HepG2 (cell line): Measurements from ENCODE around the gene ANGPTL5. TPM values are rescaled to one million over a fixed set of nuclear protein-coding genes. Genes with fewer than 3 reads are reported as not detected.

Experiments used
- ATF7-NPFF ChIP-seq: sonication (generic); formaldehyde crosslinking; IDR thresholded peaks from 2 replicates; pipeline ENCODE4 v1.8.1; 2023; ENCODE audit warnings: mild to moderate bottlenecking, low read depth, missing genetic modification reagents, moderate library complexity
- ATM ChIP-seq: fragments of 450-650 bp; IDR thresholded peaks from 2 replicates; pipeline ENCODE4 v1.7.1; 2017; ENCODE audit warnings: mild to moderate bottlenecking, borderline replicate concordance
- JUND ChIP-seq: sonication (generic); formaldehyde crosslinking; IDR thresholded peaks from 2 replicates; pipeline ENCODE4 v1.8.0; 2022; ENCODE audit warnings: mild to moderate bottlenecking, missing genetic modification reagents
- KAT7 ChIP-seq: IDR thresholded peaks from 2 replicates; pipeline ENCODE4 v1.6.1; 2018; ENCODE audit warnings: borderline replicate concordance, missing compliant biosample characterization
- MTF2 ChIP-seq: sonication (generic); formaldehyde crosslinking; IDR thresholded peaks from 2 replicates; pipeline ENCODE4 v1.5.0; 2020; ENCODE audit warnings: missing genetic modification reagents, borderline replicate concordance
- RXRB ChIP-seq: IDR thresholded peaks from 2 replicates; pipeline ENCODE4 v1.6.1; 2016; ENCODE audit warnings: borderline replicate concordance, missing genetic modification reagents, missing compliant biosample characterization
- XRCC5 ChIP-seq: fragments of 200-400 bp; formaldehyde crosslinking; optimal IDR thresholded peaks from 2 replicates; pipeline ENCODE3; 2017; ENCODE audit warnings: mild to moderate bottlenecking, low read length
- ZNF124 ChIP-seq: sonication (generic); formaldehyde crosslinking; IDR thresholded peaks from 2 replicates; pipeline ENCODE4 v1.4.0; 2020; ENCODE audit warnings: missing genetic modification reagents
- ZNF232 ChIP-seq: sonication (generic); formaldehyde crosslinking; IDR thresholded peaks from 2 replicates; pipeline ENCODE4 v1.4.0; 2020; ENCODE audit warnings: missing genetic modification reagents, borderline replicate concordance
- ZNF567 ChIP-seq: sonication (generic); formaldehyde crosslinking; IDR thresholded peaks from 2 replicates; pipeline ENCODE4 v1.8.1; 2023; ENCODE audit warnings: mild to moderate bottlenecking, missing genetic modification reagents, borderline replicate concordance
- ZNF607 ChIP-seq: sonication (generic); formaldehyde crosslinking; IDR thresholded peaks from 2 replicates; pipeline ENCODE4 v1.5.1; 2020; ENCODE audit warnings: missing genetic modification reagents, mild to moderate bottlenecking, borderline replicate concordance
- ZSCAN21 ChIP-seq: sonication (generic); formaldehyde crosslinking; IDR thresholded peaks from 2 replicates; pipeline ENCODE4 v1.8.0; 2022; ENCODE audit warnings: mild to moderate bottlenecking, missing genetic modification reagents, moderate library complexity, borderline replicate concordance
- polyA plus RNA-seq, 8 experiments: library from polyadenylated mRNA; depleted of rRNA in 3 of 8; stranded (reverse) in 7 of 8; unstranded in 1 of 8; fragments of >200 nt; fragmentation: Illumina TruSeq in 4 of 8; extraction: Trizol in 4 of 8; gene quantifications; 2 replicates each; pipeline versions ENCODE4 v1.2.1 to v1.2.3, GENCODE V29; 2011 to 2016; ENCODE audit warnings: low read depth in 4 of 8, missing spikeins in 1 of 8, mixed read lengths in 1 of 8; ENCODE audit not compliant: insufficient read depth in 1 of 8
- total RNA-seq, 5 experiments: library from RNA; depleted of rRNA; stranded (reverse); fragments of >200 nt; fragmentation: Illumina TruSeq; extraction: Trizol; gene quantifications; 2 replicates each; pipeline ENCODE4 v1.2.3, GENCODE V29; 2016; ENCODE audit warnings: low read depth in 1 of 5
- TF ChIP-seq, protein P1 (sequence below): sonication (generic); formaldehyde crosslinking; IDR thresholded peaks from 2 replicates; pipeline ENCODE4 v1.4.0; 2020; ENCODE audit warnings: missing genetic modification reagents
- TF ChIP-seq, protein P2 (sequence below): sonication (generic); formaldehyde crosslinking; IDR thresholded peaks from 2 replicates; pipeline ENCODE4 v1.4.0; 2020; ENCODE audit warnings: missing genetic modification reagents, borderline replicate concordance
- TF ChIP-seq, protein P3 (sequence below): sonication (generic); formaldehyde crosslinking; conservative IDR thresholded peaks from 2 replicates; pipeline ENCODE4 v1.4.0; 2020; ENCODE audit warnings: mild to moderate bottlenecking, missing genetic modification reagents, moderate library complexity

ANGPTL5 gene
- total and polyA plus RNA-seq, 2 of the 13 experiments (the other 11 are each of a cell fraction or from before 2014, with no cell fraction given): not detected

DNA sequence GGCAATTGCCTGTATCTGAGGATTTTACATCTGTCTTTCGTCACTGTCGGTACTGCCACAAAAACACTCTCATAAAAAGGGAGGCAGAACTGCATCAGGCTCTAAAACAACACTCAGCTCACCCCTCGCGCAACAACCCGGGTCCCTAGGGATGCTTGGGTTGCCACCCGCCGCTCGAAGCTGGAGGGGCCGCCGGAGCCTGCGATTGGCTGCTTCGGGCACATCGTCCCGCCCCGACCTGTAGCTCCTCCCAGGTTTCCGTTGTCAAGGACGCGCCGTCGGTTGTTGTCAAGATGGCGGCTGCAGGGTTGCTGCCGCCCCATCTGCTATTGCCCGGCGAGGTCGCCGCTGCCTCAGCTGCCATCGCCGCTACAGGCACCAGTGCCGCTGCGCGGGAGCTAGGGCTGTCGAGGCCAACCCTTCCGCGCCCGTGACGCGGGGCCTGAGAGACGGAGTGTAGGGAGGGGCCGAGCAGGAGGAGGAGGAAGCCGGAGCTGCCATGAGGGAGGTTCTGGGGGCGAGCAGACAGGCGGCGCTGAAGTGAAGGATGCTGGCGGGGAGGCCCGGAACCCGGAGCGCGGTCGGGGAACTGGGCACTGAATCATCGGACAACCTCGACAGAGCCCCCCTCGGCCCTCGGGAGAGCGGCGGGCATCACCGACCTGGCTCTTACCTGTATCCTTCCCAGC lies 1.4 kb downstream of the ANGPTL5 start, which contains the start of gene CEP126 (continued):
- TF ChIP-seq, protein P1, sequence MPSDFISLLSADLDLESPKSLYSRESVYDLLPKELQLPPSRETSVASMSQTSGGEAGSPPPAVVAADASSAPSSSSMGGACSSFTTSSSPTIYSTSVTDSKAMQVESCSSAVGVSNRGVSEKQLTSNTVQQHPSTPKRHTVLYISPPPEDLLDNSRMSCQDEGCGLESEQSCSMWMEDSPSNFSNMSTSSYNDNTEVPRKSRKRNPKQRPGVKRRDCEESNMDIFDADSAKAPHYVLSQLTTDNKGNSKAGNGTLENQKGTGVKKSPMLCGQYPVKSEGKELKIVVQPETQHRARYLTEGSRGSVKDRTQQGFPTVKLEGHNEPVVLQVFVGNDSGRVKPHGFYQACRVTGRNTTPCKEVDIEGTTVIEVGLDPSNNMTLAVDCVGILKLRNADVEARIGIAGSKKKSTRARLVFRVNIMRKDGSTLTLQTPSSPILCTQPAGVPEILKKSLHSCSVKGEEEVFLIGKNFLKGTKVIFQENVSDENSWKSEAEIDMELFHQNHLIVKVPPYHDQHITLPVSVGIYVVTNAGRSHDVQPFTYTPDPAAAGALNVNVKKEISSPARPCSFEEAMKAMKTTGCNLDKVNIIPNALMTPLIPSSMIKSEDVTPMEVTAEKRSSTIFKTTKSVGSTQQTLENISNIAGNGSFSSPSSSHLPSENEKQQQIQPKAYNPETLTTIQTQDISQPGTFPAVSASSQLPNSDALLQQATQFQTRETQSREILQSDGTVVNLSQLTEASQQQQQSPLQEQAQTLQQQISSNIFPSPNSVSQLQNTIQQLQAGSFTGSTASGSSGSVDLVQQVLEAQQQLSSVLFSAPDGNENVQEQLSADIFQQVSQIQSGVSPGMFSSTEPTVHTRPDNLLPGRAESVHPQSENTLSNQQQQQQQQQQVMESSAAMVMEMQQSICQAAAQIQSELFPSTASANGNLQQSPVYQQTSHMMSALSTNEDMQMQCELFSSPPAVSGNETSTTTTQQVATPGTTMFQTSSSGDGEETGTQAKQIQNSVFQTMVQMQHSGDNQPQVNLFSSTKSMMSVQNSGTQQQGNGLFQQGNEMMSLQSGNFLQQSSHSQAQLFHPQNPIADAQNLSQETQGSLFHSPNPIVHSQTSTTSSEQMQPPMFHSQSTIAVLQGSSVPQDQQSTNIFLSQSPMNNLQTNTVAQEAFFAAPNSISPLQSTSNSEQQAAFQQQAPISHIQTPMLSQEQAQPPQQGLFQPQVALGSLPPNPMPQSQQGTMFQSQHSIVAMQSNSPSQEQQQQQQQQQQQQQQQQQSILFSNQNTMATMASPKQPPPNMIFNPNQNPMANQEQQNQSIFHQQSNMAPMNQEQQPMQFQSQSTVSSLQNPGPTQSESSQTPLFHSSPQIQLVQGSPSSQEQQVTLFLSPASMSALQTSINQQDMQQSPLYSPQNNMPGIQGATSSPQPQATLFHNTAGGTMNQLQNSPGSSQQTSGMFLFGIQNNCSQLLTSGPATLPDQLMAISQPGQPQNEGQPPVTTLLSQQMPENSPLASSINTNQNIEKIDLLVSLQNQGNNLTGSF (CRISPR knock-in tag): no peak
- TF ChIP-seq ATM: no peak
- TF ChIP-seq XRCC5: peak; percentile 91
- TF ChIP-seq ZNF232: peak; percentile 84; the same call in 1 of the 2 replicates
- 0 out of 2 replicates have a peak, but pooled peaks have one; percentile 61 for TF ChIP-seq ATF7-NPFF (CRISPR knock-in tag)
- peak; percentile 87; the same call in 1 of the 2 replicates for TF ChIP-seq KAT7 (CRISPR knock-in tag)
- peak; percentile 57; the same call in 1 of the 2 replicates for TF ChIP-seq ZNF607 (CRISPR knock-in tag)
- peak; percentile 74; the same call in 1 of the 2 replicates for TF ChIP-seq ZSCAN21 (CRISPR knock-in tag)
- TF ChIP-seq, protein P2, sequence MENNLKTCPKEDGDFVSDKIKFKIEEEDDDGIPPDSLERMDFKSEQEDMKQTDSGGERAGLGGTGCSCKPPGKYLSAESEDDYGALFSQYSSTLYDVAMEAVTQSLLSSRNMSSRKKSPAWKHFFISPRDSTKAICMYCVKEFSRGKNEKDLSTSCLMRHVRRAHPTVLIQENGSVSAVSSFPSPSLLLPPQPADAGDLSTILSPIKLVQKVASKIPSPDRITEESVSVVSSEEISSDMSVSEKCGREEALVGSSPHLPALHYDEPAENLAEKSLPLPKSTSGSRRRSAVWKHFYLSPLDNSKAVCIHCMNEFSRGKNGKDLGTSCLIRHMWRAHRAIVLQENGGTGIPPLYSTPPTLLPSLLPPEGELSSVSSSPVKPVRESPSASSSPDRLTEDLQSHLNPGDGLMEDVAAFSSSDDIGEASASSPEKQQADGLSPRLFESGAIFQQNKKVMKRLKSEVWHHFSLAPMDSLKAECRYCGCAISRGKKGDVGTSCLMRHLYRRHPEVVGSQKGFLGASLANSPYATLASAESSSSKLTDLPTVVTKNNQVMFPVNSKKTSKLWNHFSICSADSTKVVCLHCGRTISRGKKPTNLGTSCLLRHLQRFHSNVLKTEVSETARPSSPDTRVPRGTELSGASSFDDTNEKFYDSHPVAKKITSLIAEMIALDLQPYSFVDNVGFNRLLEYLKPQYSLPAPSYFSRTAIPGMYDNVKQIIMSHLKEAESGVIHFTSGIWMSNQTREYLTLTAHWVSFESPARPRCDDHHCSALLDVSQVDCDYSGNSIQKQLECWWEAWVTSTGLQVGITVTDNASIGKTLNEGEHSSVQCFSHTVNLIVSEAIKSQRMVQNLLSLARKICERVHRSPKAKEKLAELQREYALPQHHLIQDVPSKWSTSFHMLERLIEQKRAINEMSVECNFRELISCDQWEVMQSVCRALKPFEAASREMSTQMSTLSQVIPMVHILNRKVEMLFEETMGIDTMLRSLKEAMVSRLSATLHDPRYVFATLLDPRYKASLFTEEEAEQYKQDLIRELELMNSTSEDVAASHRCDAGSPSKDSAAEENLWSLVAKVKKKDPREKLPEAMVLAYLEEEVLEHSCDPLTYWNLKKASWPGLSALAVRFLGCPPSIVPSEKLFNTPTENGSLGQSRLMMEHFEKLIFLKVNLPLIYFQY (CRISPR knock-in tag): 0 out of 2 replicates have a peak, but pooled peaks have one; percentile 14
- TF ChIP-seq, protein P3, sequence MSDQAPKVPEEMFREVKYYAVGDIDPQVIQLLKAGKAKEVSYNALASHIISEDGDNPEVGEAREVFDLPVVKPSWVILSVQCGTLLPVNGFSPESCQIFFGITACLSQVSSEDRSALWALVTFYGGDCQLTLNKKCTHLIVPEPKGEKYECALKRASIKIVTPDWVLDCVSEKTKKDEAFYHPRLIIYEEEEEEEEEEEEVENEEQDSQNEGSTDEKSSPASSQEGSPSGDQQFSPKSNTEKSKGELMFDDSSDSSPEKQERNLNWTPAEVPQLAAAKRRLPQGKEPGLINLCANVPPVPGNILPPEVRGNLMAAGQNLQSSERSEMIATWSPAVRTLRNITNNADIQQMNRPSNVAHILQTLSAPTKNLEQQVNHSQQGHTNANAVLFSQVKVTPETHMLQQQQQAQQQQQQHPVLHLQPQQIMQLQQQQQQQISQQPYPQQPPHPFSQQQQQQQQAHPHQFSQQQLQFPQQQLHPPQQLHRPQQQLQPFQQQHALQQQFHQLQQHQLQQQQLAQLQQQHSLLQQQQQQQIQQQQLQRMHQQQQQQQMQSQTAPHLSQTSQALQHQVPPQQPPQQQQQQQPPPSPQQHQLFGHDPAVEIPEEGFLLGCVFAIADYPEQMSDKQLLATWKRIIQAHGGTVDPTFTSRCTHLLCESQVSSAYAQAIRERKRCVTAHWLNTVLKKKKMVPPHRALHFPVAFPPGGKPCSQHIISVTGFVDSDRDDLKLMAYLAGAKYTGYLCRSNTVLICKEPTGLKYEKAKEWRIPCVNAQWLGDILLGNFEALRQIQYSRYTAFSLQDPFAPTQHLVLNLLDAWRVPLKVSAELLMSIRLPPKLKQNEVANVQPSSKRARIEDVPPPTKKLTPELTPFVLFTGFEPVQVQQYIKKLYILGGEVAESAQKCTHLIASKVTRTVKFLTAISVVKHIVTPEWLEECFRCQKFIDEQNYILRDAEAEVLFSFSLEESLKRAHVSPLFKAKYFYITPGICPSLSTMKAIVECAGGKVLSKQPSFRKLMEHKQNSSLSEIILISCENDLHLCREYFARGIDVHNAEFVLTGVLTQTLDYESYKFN (CRISPR knock-in tag): peak; percentile 27; the same call in 1 of the 2 replicates
- peak; percentile 47; the same call in 1 of the 2 replicates for TF ChIP-seq ZNF124 (CRISPR knock-in tag)
- TF ChIP-seq ZNF567 (CRISPR knock-in tag): no peak
- peak; percentile 49; the same call in 1 of the 2 replicates for TF ChIP-seq RXRB (CRISPR knock-in tag)
- TF ChIP-seq JUND: 0 out of 2 replicates have a peak, but pooled peaks have one; percentile 41
- TF ChIP-seq MTF2 (CRISPR knock-in tag): peak; percentile 83; the same call in 1 of the 2 replicates
